HL-60 (cell line): ENCODE results near the gene TLE3.
A peak's percentile ranks its signal among the peaks of the same experiment; 100 is the strongest.
"Not testable (repeated sequence)": the region's sequence is repeated elsewhere in the genome, so short reads cannot be mapped to it uniquely, and the experiment has no call there.

Experiments used
- DNase-seq, 2 experiments: peaks; one replicate each; pipeline ENCODE4 v3.0.0-alpha.2; 2010 to 2020; ENCODE audit warnings: low read depth in 1 of 2, low spot score in 1 of 2
- H3K27ac ChIP-seq: fragments of 250-450 bp; sonication (Bioruptor Pico); replicated peaks from 2 replicates; pipeline ENCODE4 v1.5.1; 2020; ENCODE audit warnings: mild to moderate bottlenecking, moderate library complexity
- H3K27me3 ChIP-seq: fragments of 250-450 bp; sonication (Bioruptor Pico); 2 replicates; pipeline ENCODE4 v1.5.1; 2021; ENCODE audit warnings: mild to moderate bottlenecking, moderate library complexity; ENCODE audit not compliant: insufficient read depth, poor library complexity, severe bottlenecking
- H3K4me3 ChIP-seq: replicated peaks from 2 replicates; pipeline ENCODE4 v1.5.1; 2011; ENCODE audit warnings: mild to moderate bottlenecking, control low read depth, low read length; ENCODE audit not compliant: insufficient read depth
- CTCF ChIP-seq: IDR thresholded peaks from one replicate; pipeline ENCODE4 v1.5.1; 2011; ENCODE audit warnings: low read length, control low read depth, inconsistent platforms; ENCODE audit not compliant: insufficient read depth
- GABPA ChIP-seq: IDR thresholded peaks from 2 replicates; pipeline ENCODE4 v1.6.1; 2012; ENCODE audit warnings: low read depth
- POLR2AphosphoS5 ChIP-seq: IDR thresholded peaks from 2 replicates; pipeline ENCODE4 v1.6.1; 2012; ENCODE audit warnings: low read depth
- REST ChIP-seq: IDR thresholded peaks from 2 replicates; pipeline ENCODE4 v1.6.1; 2012; ENCODE audit warnings: low read depth; ENCODE audit not compliant: insufficient replicate concordance
- SPI1 ChIP-seq: IDR thresholded peaks from 2 replicates; pipeline ENCODE4 v1.6.1; 2012; ENCODE audit warnings: low read depth, mild to moderate bottlenecking, borderline replicate concordance

TLE3 gene

GRCh38 chr15:70112572-70113303 lies 15.0 kb upstream of the TLE3 start:
- H3K27me3 ChIP-seq, H3K4me3 ChIP-seq, DNase-seq: not testable (repeated sequence)
- 0 out of 2 replicates have a peak overlapping the region, but pooled peaks have one; percentile 22 for H3K27ac ChIP-seq

DNA sequence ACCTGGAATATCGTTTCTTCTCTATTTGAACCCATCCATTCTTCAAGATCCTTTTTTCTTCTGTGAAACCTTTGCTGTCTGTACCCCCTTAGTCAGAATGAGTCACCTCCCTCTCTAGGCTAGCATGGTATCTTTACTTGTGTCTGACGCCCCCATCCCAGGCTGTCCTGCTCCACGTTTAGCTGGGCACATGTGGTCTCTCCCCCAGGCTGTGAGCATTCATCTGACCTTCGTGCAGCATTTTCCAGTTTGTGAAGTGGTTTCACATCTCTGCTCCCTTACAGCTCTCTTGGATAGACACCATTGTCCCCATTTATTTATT lies 14.3 kb upstream of the TLE3 start:
- no peak overlapping the region for H3K4me3 ChIP-seq
- DNase-seq: no peak
- H3K27me3 ChIP-seq: no peaks in the 10 kb centered on the region
- TF ChIP-seq SPI1: no peak
- TF ChIP-seq GABPA: no peak
- no peak for TF ChIP-seq CTCF
- no peak for TF ChIP-seq REST
- no peak for TF ChIP-seq POLR2AphosphoS5
- H3K27ac ChIP-seq: no peak overlapping the region

GRCh38 chr15:70111203-70112073 lies 13.7 kb upstream of the TLE3 start:
- Histone ChIP-seq H3K27me3 (no peaks in the 10 kb centered on the region), H3K4me3 (no peak overlapping the region), H3K27ac (no peak overlapping the region)
- DNase-seq: peak in 1 of 2 experiments; percentile 37
- TF ChIP-seq SPI1 (no peak), REST (no peak), POLR2AphosphoS5 (no peak), CTCF (no peak), GABPA (no peak)

DNA sequence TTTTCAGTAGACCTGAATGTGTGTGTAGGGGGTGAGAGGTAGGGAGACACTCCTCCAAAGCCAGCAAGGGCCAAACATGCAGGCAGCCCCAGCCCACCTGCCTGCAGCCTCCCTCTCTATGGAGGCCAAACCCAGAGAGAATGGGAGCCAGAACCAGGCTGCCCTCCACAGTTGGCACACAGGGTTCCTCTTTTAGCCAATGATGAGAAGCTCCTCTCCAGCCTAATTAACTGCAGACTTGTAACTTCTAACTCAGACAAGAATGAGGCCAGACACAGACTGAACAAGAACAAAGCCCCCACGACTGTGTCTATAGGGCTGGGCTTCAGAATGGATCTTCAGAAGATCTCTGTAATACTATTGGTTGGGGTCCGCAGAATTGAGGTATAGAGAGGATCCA lies 12.3 kb upstream of the TLE3 start:
- H3K4me3 ChIP-seq: no peak overlapping the region
- no peak for DNase-seq
- H3K27me3 ChIP-seq: no peaks in the 10 kb centered on the region
- TF ChIP-seq SPI1 (peak; percentile 57), POLR2AphosphoS5 (no peak)
- H3K27ac ChIP-seq: no peak overlapping the region
